ENCODE measurements around the gene MRPL20.
A peak's percentile ranks its signal among the peaks of the same experiment; 100 is the strongest.

The MRPL20 gene

GRCh38 chr1:1422465-1423244 lies 15.6 kb upstream of the MRPL20 start:
- Mint-ChIP-seq H3K9me3 (no peaks in the 10 kb centered on the region), H3K36me3 (ENCODE audit: low read depth) (no peaks in the 10 kb centered on the region), H3K27ac (peak overlapping the region; percentile 47 to 77 (median 76)), H3K27me3 (ENCODE audit: low read depth) (no peaks in the 10 kb centered on the region), H3K4me1 (peaks cover 12% of the 10 kb centered on the region), H3K4me3 (no peak overlapping the region)
- no peak for TF ChIP-seq CTCF (IDR thresholded peaks at IDR 0.05; ENCODE audit: unreplicated experiment in 3 of 3)

DNA sequence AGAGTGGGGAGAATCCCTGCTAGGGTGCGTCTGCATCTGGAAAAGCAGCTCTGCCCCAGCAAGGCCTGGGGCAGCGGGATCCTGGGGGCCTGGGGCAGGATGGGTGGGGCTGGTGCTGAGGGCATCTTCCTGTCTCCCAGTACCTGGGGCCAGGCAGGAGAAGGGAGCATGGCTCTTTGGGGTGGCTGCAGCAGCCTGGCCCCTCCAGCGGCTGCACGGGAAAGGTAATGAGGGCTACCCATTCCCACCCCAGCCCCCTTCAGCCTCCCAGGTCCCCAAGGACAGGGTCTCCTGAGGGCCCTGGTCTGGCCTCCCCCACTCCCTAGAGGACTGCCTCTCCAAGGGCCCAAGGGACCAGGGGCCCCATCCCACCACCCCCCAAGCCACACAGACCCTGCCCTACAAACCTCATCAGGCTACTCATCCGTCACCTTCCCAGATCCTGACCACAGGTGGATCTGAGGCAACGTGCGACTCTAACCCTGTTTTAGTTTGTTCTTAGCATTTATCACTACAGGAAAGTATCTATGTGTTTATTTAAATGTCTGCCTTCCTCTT lies 14.9 kb upstream of the MRPL20 start:
- H3K4me3 Mint-ChIP-seq, result no peak overlapping the region
- H3K36me3 Mint-ChIP-seq (ENCODE audit: low read depth), result no peaks in the 10 kb centered on the region
- no peak for TF ChIP-seq CTCF (IDR thresholded peaks at IDR 0.05; ENCODE audit: unreplicated experiment in 3 of 3)
- H3K4me1 Mint-ChIP-seq, result peaks cover 15% of the 10 kb centered on the region
- no peaks in the 10 kb centered on the region for H3K27me3 Mint-ChIP-seq (ENCODE audit: low read depth)
- no peaks in the 10 kb centered on the region for H3K9me3 Mint-ChIP-seq
- H3K27ac Mint-ChIP-seq, result peak overlapping the region; percentile 47 to 77 (median 76)

DNA sequence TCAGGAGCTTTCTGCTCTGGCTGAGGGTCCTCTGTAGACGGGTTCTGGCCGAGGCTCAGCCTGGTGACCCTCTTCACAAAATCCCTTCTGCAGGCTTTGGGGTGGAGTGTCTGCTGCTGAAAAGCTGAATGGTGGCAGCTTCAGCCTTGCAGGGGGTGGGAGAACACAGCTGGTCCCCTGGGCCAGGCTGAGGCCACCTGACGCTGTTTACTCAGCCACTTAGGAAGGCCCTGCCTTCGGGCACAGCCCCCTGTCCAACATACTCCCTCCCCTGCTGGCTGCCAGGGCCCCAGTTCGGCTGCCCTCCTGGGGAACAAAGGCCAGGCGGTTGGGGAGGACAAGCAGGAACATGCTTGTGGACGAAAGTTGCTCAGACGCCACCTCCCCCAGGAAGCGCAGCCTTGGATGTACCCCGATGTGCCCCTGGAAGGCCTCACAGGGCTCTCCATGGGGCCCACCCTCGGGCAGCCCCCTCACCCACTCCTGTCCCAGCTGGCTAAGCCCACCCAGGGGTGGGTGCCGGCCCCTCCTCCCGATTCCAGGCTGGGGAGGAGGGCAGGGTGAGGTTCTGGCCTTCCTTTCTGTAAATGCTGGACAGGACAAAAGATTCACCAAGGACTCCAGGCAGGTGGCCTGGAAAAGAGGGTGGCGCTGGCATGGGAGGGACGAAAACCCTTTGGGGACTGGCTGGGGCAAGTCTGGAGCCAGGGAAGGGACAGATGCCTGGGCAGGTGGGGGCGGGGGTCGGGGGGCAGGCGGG lies 14.2 kb upstream of the MRPL20 start, which contains the start of gene ANKRD65:
Gene ANKRD65 (minus strand): TSS at position 130 of the 760 bp plus-strand sequence. CDS start 271 bp downstream, outside the sequence.
- TF ChIP-seq CTCF (IDR thresholded peaks at IDR 0.05; ENCODE audit: unreplicated experiment in 3 of 3), result no peak
- Mint-ChIP-seq H3K4me3 (peak within 1 kb of the TSS; percentile 43 to 62 (median 55)), H3K4me1 (peaks cover 15% of the 10 kb centered on the region), H3K36me3 (ENCODE audit: low read depth) (no peaks in the 10 kb centered on the region), H3K9me3 (no peaks in the 10 kb centered on the region), H3K27ac (peak within 1 kb of the TSS; percentile 47 to 77 (median 76)), H3K27me3 (ENCODE audit: low read depth) (no peaks in the 10 kb centered on the region)

- Mint-ChIP-seq H3K4me1 (peaks cover 15% of the 10 kb centered on the region), H3K27ac (peak overlapping the region in 1 of 3 experiments; percentile 52), H3K27me3 (ENCODE audit: low read depth) (no peaks in the 10 kb centered on the region), H3K4me3 (peak overlapping the region in 2 of 3 experiments; percentile 43 to 62), H3K9me3 (no peaks in the 10 kb centered on the region), H3K36me3 (ENCODE audit: low read depth) (no peaks in the 10 kb centered on the region)
- TF ChIP-seq CTCF (IDR thresholded peaks at IDR 0.05; ENCODE audit: unreplicated experiment in 3 of 3), result no peak
These were observed 13.6 kb upstream of the MRPL20 start for GRCh38 chr1:1420654-1421141.

- no peak overlapping the region for H3K4me3 Mint-ChIP-seq
- no peaks in the 10 kb centered on the region for H3K9me3 Mint-ChIP-seq
- no peak for TF ChIP-seq CTCF (IDR thresholded peaks at IDR 0.05; ENCODE audit: unreplicated experiment in 3 of 3)
- H3K27me3 Mint-ChIP-seq (ENCODE audit: low read depth), result no peaks in the 10 kb centered on the region
- no peak overlapping the region for H3K27ac Mint-ChIP-seq
- peaks cover 15% of the 10 kb centered on the region for H3K4me1 Mint-ChIP-seq
- no peaks in the 10 kb centered on the region for H3K36me3 Mint-ChIP-seq (ENCODE audit: low read depth)
These were observed 12.9 kb upstream of the MRPL20 start for GRCh38 chr1:1419813-1420653.

All from nephron (organoid).